HepG2 (cell line): ENCODE data around the gene THOC6. TPM values are rescaled to one million over a fixed set of nuclear protein-coding genes. Genes with fewer than 3 reads are reported as not detected.

ENCODE experiments used
- ARNT2 ChIP-seq: sonication (generic); formaldehyde crosslinking; IDR thresholded peaks from 2 replicates; pipeline ENCODE4 v1.8.0; 2022; ENCODE audit warnings: mild to moderate bottlenecking, low read depth, missing genetic modification reagents, moderate library complexity
- ATAD3A ChIP-seq: sonication (generic); formaldehyde crosslinking; IDR thresholded peaks from 2 replicates; pipeline ENCODE4 v1.4.0; 2020; ENCODE audit warnings: missing genetic modification reagents
- ETV6 ChIP-seq: sonication (generic); formaldehyde crosslinking; conservative IDR thresholded peaks from 2 replicates; pipeline ENCODE4 v1.4.0; 2020; ENCODE audit warnings: missing genetic modification reagents
- ISL2 ChIP-seq: sonication (generic); formaldehyde crosslinking; IDR thresholded peaks from 2 replicates; pipeline ENCODE4 v1.5.0; 2020; ENCODE audit warnings: missing genetic modification reagents
- MEF2D ChIP-seq: sonication (generic); formaldehyde crosslinking; IDR thresholded peaks from 2 replicates; pipeline ENCODE4 v1.5.1; 2020; ENCODE audit warnings: mild to moderate bottlenecking, missing genetic modification reagents
- RBM22 ChIP-seq: fragments of 200-400 bp; formaldehyde crosslinking; optimal IDR thresholded peaks from 2 replicates; pipeline ENCODE3; 2017; ENCODE audit warnings: mild to moderate bottlenecking, low read length, moderate library complexity
- SUZ12 ChIP-seq: fragments of 150-350 bp; IDR thresholded peaks from 2 replicates; pipeline ENCODE4 v1.6.1; 2014; ENCODE audit warnings: low read depth, low read length
- TBL1XR1 ChIP-seq: fragments of 150-350 bp; IDR thresholded peaks from 2 replicates; pipeline ENCODE4 v1.6.1; 2014; ENCODE audit warnings: borderline replicate concordance, low read length; ENCODE audit not compliant: partially characterized antibody
- TBX2 ChIP-seq: sonication (generic); formaldehyde crosslinking; IDR thresholded peaks from 2 replicates; pipeline ENCODE4 v1.5.0; 2020; ENCODE audit warnings: missing genetic modification reagents, mild to moderate bottlenecking, borderline replicate concordance
- XBP1 ChIP-seq: sonication (generic); formaldehyde crosslinking; IDR thresholded peaks from 2 replicates; pipeline ENCODE4 v1.5.0; 2020; ENCODE audit warnings: missing genetic modification reagents
- YEATS2 ChIP-seq: sonication (generic); formaldehyde crosslinking; IDR thresholded peaks from 2 replicates; pipeline ENCODE4 v1.4.0; 2020; ENCODE audit warnings: missing genetic modification reagents, borderline replicate concordance
- ZNF34 ChIP-seq: sonication (generic); formaldehyde crosslinking; IDR thresholded peaks from 2 replicates; pipeline ENCODE4 v1.4.0; 2020; ENCODE audit warnings: mild to moderate bottlenecking, missing genetic modification reagents, borderline replicate concordance
- ZNF737 ChIP-seq: sonication (generic); formaldehyde crosslinking; IDR thresholded peaks from 2 replicates; pipeline ENCODE4 v1.5.0; 2020; ENCODE audit warnings: missing genetic modification reagents, mild to moderate bottlenecking, borderline replicate concordance
- ZNF749 ChIP-seq: sonication (generic); formaldehyde crosslinking; IDR thresholded peaks from 2 replicates; pipeline ENCODE4 v1.8.0; 2022; ENCODE audit warnings: mild to moderate bottlenecking, missing genetic modification reagents, moderate library complexity, borderline replicate concordance
- polyA plus RNA-seq, 8 experiments: library from polyadenylated mRNA; depleted of rRNA in 3 of 8; stranded (reverse) in 7 of 8; unstranded in 1 of 8; fragments of >200 nt; fragmentation: Illumina TruSeq in 4 of 8; extraction: Trizol in 4 of 8; gene quantifications; 2 replicates each; pipeline versions ENCODE4 v1.2.1 to v1.2.3, GENCODE V29; 2011 to 2016; ENCODE audit warnings: low read depth in 4 of 8, missing spikeins in 1 of 8, mixed read lengths in 1 of 8; ENCODE audit not compliant: insufficient read depth in 1 of 8
- total RNA-seq, 5 experiments: library from RNA; depleted of rRNA; stranded (reverse); fragments of >200 nt; fragmentation: Illumina TruSeq; extraction: Trizol; gene quantifications; 2 replicates each; pipeline ENCODE4 v1.2.3, GENCODE V29; 2016; ENCODE audit warnings: low read depth in 1 of 5
- TF ChIP-seq, protein P1 (sequence below): sonication (generic); formaldehyde crosslinking; IDR thresholded peaks from 2 replicates; pipeline ENCODE4 v1.4.0; 2020; ENCODE audit warnings: missing genetic modification reagents, borderline replicate concordance
- TF ChIP-seq, protein P2 (sequence below): sonication (generic); formaldehyde crosslinking; IDR thresholded peaks from 2 replicates; pipeline ENCODE4 v1.4.0; 2020; ENCODE audit warnings: missing genetic modification reagents
- TF ChIP-seq, protein P3 (sequence below): sonication (generic); formaldehyde crosslinking; IDR thresholded peaks from 2 replicates; pipeline ENCODE4 v1.4.0; 2020; ENCODE audit warnings: missing genetic modification reagents
- TF ChIP-seq, protein P4 (sequence below): fragments of 450-650 bp; IDR thresholded peaks from 2 replicates; pipeline ENCODE4 v1.6.1; 2017; ENCODE audit warnings: mild to moderate bottlenecking

THOC6 gene
- total and polyA plus RNA-seq, 2 of the 13 experiments (the other 11 are each of a cell fraction or from before 2014, with no cell fraction given), result 32.1 to 37.0 TPM

DNA sequence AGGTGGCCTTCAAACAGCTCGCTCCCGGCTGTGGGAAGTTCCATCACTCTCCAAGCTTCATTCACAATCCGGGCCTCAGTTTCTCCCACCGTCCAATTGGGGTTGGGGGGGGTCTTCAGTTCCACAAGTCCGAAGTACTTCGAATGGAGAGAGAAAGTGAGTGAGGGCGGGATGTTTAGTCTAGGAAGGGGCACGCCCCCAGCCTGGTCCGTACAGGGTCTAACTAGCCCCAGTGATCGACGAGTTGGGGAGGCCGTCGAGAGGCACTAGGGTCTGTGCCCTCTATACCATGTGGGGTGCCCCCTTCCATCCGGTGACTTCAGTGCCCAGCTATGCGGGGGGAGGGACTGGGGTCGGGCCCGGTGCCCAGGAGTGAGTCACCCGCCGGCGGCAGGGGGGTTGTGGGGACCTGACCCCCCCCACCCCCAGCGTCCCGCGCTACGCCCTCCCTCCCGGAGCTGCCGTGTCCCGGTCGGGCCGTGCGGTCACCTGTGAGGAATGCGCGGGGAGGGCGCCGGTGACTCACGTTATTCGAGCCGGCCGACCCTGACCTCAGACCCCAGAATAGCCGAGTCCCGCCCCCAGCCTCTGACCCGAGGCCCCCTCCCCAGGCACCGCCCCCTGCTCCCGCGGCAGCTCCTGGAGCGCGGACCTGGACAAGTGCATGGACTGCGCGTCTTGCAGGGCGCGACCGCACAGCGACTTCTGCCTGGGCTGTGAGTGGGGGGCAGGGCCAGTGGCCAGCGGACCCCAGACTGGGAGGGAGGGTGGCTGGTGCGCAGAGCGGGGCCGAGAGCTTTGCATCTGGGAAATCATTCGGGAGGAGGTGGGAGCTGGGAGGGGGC is 3.0 kb upstream of the THOC6 start (continued):
- TF ChIP-seq, protein P1, sequence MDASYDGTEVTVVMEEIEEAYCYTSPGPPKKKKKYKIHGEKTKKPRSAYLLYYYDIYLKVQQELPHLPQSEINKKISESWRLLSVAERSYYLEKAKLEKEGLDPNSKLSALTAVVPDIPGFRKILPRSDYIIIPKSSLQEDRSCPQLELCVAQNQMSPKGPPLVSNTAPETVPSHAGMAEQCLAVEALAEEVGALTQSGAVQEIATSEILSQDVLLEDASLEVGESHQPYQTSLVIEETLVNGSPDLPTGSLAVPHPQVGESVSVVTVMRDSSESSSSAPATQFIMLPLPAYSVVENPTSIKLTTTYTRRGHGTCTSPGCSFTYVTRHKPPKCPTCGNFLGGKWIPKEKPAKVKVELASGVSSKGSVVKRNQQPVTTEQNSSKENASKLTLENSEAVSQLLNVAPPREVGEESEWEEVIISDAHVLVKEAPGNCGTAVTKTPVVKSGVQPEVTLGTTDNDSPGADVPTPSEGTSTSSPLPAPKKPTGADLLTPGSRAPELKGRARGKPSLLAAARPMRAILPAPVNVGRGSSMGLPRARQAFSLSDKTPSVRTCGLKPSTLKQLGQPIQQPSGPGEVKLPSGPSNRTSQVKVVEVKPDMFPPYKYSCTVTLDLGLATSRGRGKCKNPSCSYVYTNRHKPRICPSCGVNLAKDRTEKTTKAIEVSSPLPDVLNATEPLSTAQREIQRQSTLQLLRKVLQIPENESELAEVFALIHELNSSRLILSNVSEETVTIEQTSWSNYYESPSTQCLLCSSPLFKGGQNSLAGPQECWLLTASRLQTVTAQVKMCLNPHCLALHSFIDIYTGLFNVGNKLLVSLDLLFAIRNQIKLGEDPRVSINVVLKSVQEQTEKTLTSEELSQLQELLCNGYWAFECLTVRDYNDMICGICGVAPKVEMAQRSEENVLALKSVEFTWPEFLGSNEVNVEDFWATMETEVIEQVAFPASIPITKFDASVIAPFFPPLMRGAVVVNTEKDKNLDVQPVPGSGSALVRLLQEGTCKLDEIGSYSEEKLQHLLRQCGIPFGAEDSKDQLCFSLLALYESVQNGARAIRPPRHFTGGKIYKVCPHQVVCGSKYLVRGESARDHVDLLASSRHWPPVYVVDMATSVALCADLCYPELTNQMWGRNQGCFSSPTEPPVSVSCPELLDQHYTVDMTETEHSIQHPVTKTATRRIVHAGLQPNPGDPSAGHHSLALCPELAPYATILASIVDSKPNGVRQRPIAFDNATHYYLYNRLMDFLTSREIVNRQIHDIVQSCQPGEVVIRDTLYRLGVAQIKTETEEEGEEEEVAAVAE, result no peak; the same call in 1 of the 2 replicates
- TF ChIP-seq, protein P2, sequence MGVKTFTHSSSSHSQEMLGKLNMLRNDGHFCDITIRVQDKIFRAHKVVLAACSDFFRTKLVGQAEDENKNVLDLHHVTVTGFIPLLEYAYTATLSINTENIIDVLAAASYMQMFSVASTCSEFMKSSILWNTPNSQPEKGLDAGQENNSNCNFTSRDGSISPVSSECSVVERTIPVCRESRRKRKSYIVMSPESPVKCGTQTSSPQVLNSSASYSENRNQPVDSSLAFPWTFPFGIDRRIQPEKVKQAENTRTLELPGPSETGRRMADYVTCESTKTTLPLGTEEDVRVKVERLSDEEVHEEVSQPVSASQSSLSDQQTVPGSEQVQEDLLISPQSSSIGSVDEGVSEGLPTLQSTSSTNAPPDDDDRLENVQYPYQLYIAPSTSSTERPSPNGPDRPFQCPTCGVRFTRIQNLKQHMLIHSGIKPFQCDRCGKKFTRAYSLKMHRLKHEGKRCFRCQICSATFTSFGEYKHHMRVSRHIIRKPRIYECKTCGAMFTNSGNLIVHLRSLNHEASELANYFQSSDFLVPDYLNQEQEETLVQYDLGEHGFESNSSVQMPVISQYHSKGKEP, result no peak
- TF ChIP-seq, protein P3, sequence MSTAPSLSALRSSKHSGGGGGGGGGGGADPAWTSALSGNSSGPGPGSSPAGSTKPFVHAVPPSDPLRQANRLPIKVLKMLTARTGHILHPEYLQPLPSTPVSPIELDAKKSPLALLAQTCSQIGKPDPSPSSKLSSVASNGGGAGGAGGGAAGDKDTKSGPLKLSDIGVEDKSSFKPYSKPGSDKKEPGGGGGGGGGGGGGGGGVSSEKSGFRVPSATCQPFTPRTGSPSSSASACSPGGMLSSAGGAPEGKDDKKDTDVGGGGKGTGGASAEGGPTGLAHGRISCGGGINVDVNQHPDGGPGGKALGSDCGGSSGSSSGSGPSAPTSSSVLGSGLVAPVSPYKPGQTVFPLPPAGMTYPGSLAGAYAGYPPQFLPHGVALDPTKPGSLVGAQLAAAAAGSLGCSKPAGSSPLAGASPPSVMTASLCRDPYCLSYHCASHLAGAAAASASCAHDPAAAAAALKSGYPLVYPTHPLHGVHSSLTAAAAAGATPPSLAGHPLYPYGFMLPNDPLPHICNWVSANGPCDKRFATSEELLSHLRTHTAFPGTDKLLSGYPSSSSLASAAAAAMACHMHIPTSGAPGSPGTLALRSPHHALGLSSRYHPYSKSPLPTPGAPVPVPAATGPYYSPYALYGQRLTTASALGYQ (CRISPR knock-in tag), result peak; percentile 73; the same call in 1 of the 2 replicates
- no peak for TF ChIP-seq XBP1 (CRISPR knock-in tag)
- peak; percentile 57; the same call in 1 of the 2 replicates for TF ChIP-seq ARNT2
- peak; percentile 51; the same call in 1 of the 2 replicates for TF ChIP-seq YEATS2
- peak; percentile 94 for TF ChIP-seq MEF2D (CRISPR knock-in tag)
- TF ChIP-seq ETV6 (CRISPR knock-in tag), result no peak; the same call in 1 of the 2 replicates
- TF ChIP-seq RBM22, result peak; percentile 84
- 0 out of 2 replicates have a peak, but pooled peaks have one; percentile 76 for TF ChIP-seq ZNF34
- TF ChIP-seq ISL2 (CRISPR knock-in tag), result peak; percentile 71
- TF ChIP-seq ZNF737 (CRISPR knock-in tag), result 0 out of 2 replicates have a peak, but pooled peaks have one; percentile 65
- TF ChIP-seq ZNF749, result peak; percentile 36; the same call in 1 of the 2 replicates
- TF ChIP-seq ATAD3A (CRISPR knock-in tag), result no peak
- peak; percentile 67 for TF ChIP-seq TBX2 (CRISPR knock-in tag)
- no peak for TF ChIP-seq SUZ12
- TF ChIP-seq TBL1XR1, result peak; percentile 74
- TF ChIP-seq, protein P4, sequence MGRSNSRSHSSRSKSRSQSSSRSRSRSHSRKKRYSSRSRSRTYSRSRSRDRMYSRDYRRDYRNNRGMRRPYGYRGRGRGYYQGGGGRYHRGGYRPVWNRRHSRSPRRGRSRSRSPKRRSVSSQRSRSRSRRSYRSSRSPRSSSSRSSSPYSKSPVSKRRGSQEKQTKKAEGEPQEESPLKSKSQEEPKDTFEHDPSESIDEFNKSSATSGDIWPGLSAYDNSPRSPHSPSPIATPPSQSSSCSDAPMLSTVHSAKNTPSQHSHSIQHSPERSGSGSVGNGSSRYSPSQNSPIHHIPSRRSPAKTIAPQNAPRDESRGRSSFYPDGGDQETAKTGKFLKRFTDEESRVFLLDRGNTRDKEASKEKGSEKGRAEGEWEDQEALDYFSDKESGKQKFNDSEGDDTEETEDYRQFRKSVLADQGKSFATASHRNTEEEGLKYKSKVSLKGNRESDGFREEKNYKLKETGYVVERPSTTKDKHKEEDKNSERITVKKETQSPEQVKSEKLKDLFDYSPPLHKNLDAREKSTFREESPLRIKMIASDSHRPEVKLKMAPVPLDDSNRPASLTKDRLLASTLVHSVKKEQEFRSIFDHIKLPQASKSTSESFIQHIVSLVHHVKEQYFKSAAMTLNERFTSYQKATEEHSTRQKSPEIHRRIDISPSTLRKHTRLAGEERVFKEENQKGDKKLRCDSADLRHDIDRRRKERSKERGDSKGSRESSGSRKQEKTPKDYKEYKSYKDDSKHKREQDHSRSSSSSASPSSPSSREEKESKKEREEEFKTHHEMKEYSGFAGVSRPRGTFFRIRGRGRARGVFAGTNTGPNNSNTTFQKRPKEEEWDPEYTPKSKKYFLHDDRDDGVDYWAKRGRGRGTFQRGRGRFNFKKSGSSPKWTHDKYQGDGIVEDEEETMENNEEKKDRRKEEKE, result no peak
